Activated CD4-positive, alpha-beta T cell treated with anti-CD3 and anti-CD28 coated beads, Interleukin-2, amount 10 ng/mL, durations not matched to agents 7 days and 5 days (primary cell): ENCODE measurements around the gene YPEL3. TPM values are rescaled to one million over a fixed set of nuclear protein-coding genes. Genes with fewer than 3 reads are reported as not detected.

Experiments used
- CTCF ChIA-PET: fragments of 350-600 bp; sonication (Branson Sonifier 250); formaldehyde crosslinking; loops from one replicate; lab custom pipeline; 2021; ENCODE audit warnings: antibody characterized with exemption; lab: Charles Lee
- POLR2A ChIA-PET: fragments of 350-600 bp; sonication (Branson Sonifier 250); formaldehyde crosslinking; loops from one replicate; lab custom pipeline; 2021; ENCODE audit warnings: antibody characterized with exemption; lab: Charles Lee
- DNase-seq: peaks from one replicate; pipeline ENCODE4 v3.0.0-alpha.2; 2020
- H3K27ac Mint-ChIP-seq: one replicate; pipeline ENCODE4 v1.8.0; 2021; ENCODE audit warnings: mild to moderate bottlenecking, moderate library complexity, mixed read lengths
- H3K27me3 Mint-ChIP-seq: one replicate; pipeline ENCODE4 v1.8.0; 2021; ENCODE audit warnings: mixed read lengths
- H3K36me3 Mint-ChIP-seq: one replicate; pipeline ENCODE4 v1.8.0; 2021; ENCODE audit warnings: low read depth, mixed read lengths
- H3K4me1 Mint-ChIP-seq: one replicate; pipeline ENCODE4 v1.8.0; 2021; ENCODE audit warnings: mixed read lengths
- H3K4me3 Mint-ChIP-seq: one replicate; pipeline ENCODE4 v1.8.0; 2021; ENCODE audit warnings: mild to moderate bottlenecking, moderate library complexity, mixed read lengths
- H3K9me3 Mint-ChIP-seq: one replicate; pipeline ENCODE4 v1.8.0; 2021; ENCODE audit warnings: mixed read lengths
- total RNA-seq, 2 experiments: library from RNA; stranded (reverse); gene quantifications; one replicate each; pipeline ENCODE4 v1.2.3, GENCODE V29; 2021

YPEL3 gene
- total RNA-seq, 2 experiments from 2014 or later: 50.7 to 55.4 TPM

DNA sequence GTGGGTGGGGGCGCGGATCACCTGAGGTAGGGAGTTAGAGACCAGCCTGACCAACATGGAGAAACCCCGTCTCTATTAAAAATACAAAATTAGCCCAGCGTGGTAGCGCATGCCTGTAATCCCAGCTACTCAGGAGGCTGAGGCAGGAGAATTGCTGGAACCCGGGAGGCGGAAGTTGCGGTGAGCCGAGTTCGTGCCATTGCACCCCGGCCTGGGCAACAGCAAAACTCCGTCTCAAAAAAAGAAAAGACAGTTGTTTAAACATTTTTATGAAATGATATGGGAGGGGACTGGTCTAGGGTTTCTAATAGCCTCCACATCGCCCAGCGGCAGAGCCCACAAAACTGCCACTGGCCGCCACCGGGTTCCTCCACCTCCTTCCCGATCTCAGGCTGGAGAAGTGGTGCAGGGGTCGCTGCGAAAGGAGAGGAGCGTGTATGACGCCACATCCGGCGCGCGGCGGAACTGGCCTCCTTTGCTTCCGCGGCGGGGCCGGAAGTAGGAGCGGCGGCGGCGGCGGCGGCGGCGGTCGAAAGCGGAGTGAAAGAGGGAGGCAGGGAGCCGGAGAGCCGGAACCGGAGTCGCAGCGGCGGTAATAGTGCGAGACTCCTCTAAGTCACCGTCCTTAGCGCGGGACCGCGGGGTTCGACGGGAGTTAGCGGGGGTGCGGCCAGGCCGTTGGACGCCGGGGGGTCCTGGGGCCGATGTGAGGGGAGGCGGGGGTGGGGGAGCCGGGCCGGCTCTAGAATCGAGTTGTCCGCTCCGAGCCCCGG is 20.3 kb downstream of the YPEL3 start, which contains the start of gene PPP4C:
TSS of gene PPP4C (plus strand) at position 492 of the 773 bp plus-strand sequence. CDS start 384 bp downstream, outside the sequence.
- Mint-ChIP-seq H3K9me3 (no peaks in the 10 kb centered on the region), H3K27me3 (no peaks in the 10 kb centered on the region), H3K4me1 (peaks cover 43% of the 10 kb centered on the region), H3K27ac (peak within 1 kb of the TSS; percentile 91), H3K36me3 (peaks cover 39% of the 10 kb centered on the region), H3K4me3 (peak within 1 kb of the TSS; percentile 81)
- ChIA-PET CTCF (interaction anchor here (0.7 to 10.6 kb wide), 7 partner anchors 9 to 84 kb away, joined by 3 to 112 read pairs (median 4); partner anchors contain the start of gene TBX6), POLR2A (interaction anchor here (0.6 to 1.8 kb wide), 4 partner anchors 10 to 16 kb away, joined by 3 to 6 read pairs (median 3); partner anchors contain the start of genes ALDOA and TBX6)
- DNase-seq: peak; percentile 92

DNA sequence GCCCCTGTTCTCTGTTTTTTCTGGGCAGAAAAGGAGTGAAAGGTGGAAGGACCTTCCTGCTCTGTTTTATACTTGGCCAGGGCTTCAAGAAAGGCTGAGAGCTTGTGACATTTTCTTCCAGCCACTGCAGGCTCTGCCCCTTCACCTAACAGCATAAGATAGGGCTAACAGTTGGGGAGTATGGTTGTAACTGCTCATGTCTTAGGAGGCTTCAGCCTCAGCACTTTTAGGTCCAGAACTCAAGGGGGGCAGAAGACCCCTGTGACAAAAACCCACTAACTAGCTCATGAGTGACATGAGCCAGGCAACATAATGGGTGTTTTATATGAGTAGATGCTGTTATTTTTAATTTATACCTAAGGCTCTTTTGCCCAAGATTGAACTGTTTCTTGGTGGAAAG is 25.5 kb downstream of the YPEL3 start:
- Mint-ChIP-seq H3K27ac (peak overlapping the region; percentile 42), H3K4me1 (peaks cover 40% of the 10 kb centered on the region), H3K9me3 (no peaks in the 10 kb centered on the region), H3K36me3 (peaks cover 54% of the 10 kb centered on the region), H3K4me3 (no peak overlapping the region), H3K27me3 (no peaks in the 10 kb centered on the region)
- ChIA-PET CTCF (interaction anchor here (0.6 kb wide), 1 partner anchor 421 kb away, joined by 3 read pairs; no protein-coding TSS in a partner anchor), POLR2A (no interaction called here)
- DNase-seq: no peak

- H3K36me3 Mint-ChIP-seq: peaks cover 56% of the 10 kb centered on the region
- peak overlapping the region; percentile 42 for H3K27ac Mint-ChIP-seq
- DNase-seq: no peak
- H3K4me1 Mint-ChIP-seq: peaks cover 37% of the 10 kb centered on the region
- no peaks in the 10 kb centered on the region for H3K9me3 Mint-ChIP-seq
- H3K4me3 Mint-ChIP-seq: no peak overlapping the region
- no peaks in the 10 kb centered on the region for H3K27me3 Mint-ChIP-seq
- ChIA-PET POLR2A (no interaction called here), CTCF (interaction anchor here (1.2 to 1.8 kb wide), 3 partner anchors 9 to 22 kb away, joined by 3 to 6 read pairs (median 4); partner anchors contain the start of gene TBX6)
Observed at GRCh38 chr16:30069611-30070462, 26.2 kb downstream of the YPEL3 start.

- H3K9me3 Mint-ChIP-seq: no peaks in the 10 kb centered on the region
- H3K27me3 Mint-ChIP-seq: no peaks in the 10 kb centered on the region
- peak; percentile 74 for DNase-seq
- H3K27ac Mint-ChIP-seq: peak overlapping the region; percentile 77
- H3K36me3 Mint-ChIP-seq: peaks cover 60% of the 10 kb centered on the region
- POLR2A ChIA-PET: no interaction called here
- CTCF ChIA-PET: interaction anchor here (1.2 to 1.8 kb wide), 3 partner anchors 10 to 23 kb away, joined by 3 to 6 read pairs (median 4); partner anchors contain the start of gene TBX6
- peak overlapping the region; percentile 39 for H3K4me3 Mint-ChIP-seq
- peaks cover 35% of the 10 kb centered on the region for H3K4me1 Mint-ChIP-seq
Observed at GRCh38 chr16:30068750-30069610, 27.0 kb downstream of the YPEL3 start.

DNA sequence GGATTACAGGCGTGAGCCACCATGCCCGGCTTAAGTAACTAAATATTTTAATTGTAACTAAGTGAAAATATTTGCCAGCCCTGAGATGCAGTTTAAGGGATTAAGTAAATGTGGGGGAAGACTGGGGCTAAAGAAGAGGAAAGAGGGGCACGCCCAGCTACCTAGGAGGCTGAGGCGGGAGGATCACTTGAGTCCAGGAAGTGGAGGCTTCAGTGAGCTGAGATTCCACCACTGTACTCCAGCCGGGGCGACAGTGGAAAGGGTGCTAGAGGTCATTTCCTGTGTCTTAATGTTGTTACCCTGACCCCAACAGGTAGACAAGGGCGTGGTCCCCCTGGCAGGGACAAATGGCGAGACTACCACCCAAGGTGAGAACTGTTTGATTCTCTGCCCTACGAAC is 27.7 kb downstream of the YPEL3 start:
- H3K4me1 Mint-ChIP-seq: peaks cover 40% of the 10 kb centered on the region
- POLR2A ChIA-PET: no interaction called here
- peak overlapping the region; percentile 77 for H3K27ac Mint-ChIP-seq
- no peaks in the 10 kb centered on the region for H3K9me3 Mint-ChIP-seq
- no peaks in the 10 kb centered on the region for H3K27me3 Mint-ChIP-seq
- CTCF ChIA-PET: interaction anchor here (1.3 to 1.8 kb wide), 2 partner anchors 11 to 16 kb away, joined by 3 to 4 read pairs; a partner anchor contains a TSS
- H3K36me3 Mint-ChIP-seq: peaks cover 62% of the 10 kb centered on the region
- no peak for DNase-seq
- H3K4me3 Mint-ChIP-seq: peak overlapping the region; percentile 39

- Mint-ChIP-seq H3K4me1 (peaks cover 42% of the 10 kb centered on the region), H3K4me3 (peak overlapping the region; percentile 99), H3K9me3 (no peaks in the 10 kb centered on the region), H3K27ac (peak overlapping the region; percentile 99), H3K27me3 (no peaks in the 10 kb centered on the region), H3K36me3 (peaks cover 62% of the 10 kb centered on the region)
- ChIA-PET CTCF (interaction anchor here (0.6 to 4.1 kb wide), 3 partner anchors 11 to 574 kb away, joined by 3 to 39 read pairs (median 4); partner anchors contain the start of gene TBX6), POLR2A (no interaction called here)
- DNase-seq: no peak
Observed at GRCh38 chr16:30067584-30067916, 28.5 kb downstream of the YPEL3 start.

DNA sequence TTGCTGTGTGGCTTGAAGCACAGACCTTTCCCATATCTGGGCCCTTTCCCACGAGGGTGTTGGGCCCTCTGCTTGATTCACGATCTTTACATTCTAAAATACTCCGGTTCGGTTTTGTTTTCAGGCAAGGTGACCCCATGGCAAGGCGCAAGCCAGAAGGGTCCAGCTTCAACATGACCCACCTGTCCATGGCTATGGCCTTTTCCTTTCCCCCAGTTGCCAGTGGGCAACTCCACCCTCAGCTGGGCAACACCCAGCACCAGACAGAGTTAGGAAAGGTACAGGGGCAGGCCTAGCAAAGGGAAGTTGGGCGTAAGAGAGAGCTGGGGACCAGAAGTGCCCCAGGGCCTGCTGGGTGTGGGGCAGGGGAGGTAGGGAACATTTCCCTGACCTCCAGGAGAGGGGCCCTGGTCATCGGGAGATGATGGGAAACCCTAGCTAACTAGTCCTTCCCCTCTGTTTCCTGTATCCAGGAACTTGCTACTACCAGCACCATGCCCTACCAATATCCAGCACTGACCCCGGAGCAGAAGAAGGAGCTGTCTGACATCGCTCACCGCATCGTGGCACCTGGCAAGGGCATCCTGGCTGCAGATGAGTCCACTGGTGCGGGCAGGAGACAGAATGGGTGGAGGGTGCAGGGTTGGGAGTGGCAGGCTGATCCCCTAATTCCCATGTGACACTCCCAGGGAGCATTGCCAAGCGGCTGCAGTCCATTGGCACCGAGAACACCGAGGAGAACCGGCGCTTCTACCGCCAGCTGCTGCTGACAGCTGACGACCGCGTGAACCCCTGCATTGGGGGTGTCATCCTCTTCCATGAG is 29.0 kb downstream of the YPEL3 start:
- Mint-ChIP-seq H3K27me3 (no peaks in the 10 kb centered on the region), H3K36me3 (peaks cover 58% of the 10 kb centered on the region), H3K4me3 (peak overlapping the region; percentile 99), H3K4me1 (peaks cover 41% of the 10 kb centered on the region), H3K9me3 (no peaks in the 10 kb centered on the region), H3K27ac (peak overlapping the region; percentile 99)
- no peak for DNase-seq
- POLR2A ChIA-PET: no interaction called here
- CTCF ChIA-PET: interaction anchor here (0.6 to 4.1 kb wide), 5 partner anchors 8 to 574 kb away, joined by 3 to 39 read pairs (median 4); partner anchors contain the start of gene TBX6

DNA sequence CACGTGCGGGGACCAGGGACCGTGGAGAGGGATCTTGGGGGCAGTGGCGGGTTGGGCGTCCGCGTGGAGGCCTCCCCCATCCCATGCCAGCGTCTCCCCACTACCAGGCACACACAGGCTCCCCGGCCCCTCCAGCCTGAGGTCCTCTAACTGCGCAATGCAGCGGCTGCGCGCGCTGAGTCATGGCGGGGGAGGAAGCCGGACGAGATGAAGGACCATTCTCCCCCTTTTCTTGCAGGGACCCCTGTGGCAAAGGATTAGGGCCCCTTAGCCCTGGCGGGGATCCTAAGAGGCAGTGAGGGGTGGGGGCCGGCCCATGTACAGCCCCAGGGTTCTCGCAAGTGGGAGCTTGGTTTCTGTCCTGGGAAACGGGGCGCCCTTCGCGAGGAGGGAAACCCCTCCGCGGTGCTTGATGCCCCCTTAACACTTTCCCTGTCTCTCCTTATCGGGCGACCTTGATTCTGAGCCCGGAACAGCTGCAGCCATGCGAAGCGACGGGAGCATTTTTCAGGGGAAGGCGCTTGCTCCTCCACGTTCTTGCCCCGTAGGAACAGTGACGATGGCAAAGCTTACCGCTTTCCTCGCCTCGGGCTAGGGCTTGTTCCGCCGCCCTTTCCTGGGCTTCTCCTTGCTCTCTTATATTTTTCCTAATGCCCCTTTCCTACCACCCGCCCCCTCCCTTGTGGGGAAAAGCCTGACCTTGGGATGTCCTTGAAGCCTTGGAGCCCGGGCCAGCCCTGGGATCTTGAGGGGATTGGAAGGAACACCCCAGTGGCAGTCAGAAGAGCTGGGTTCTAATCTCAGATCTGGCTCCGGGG is 29.9 kb downstream of the YPEL3 start:
- H3K27ac Mint-ChIP-seq: peak overlapping the region; percentile 99
- H3K27me3 Mint-ChIP-seq: no peaks in the 10 kb centered on the region
- no peak for DNase-seq
- peaks cover 53% of the 10 kb centered on the region for H3K36me3 Mint-ChIP-seq
- peak overlapping the region; percentile 99 for H3K4me3 Mint-ChIP-seq
- CTCF ChIA-PET: interaction anchor here (0.7 to 4.1 kb wide), 8 partner anchors 9 to 310 kb away, joined by 3 to 39 read pairs (median 4); partner anchors contain the start of genes TAOK2, TBX6 and TLCD3B
- POLR2A ChIA-PET: interaction anchor here (0.9 to 1.8 kb wide), 6 partner anchors 10 to 26 kb away, joined by 3 to 8 read pairs (median 5); partner anchors contain the start of genes PPP4C and TBX6
- H3K4me1 Mint-ChIP-seq: peaks cover 41% of the 10 kb centered on the region
- H3K9me3 Mint-ChIP-seq: no peaks in the 10 kb centered on the region

GRCh38 chr16:30065102-30065942 is 30.7 kb downstream of the YPEL3 start, which contains the start of gene ALDOA:
Gene ALDOA (plus strand): TSS chr16:30065760. CDS start chr16:30066898, 1,138 bp downstream.
- Mint-ChIP-seq H3K27ac (peak within 1 kb of the TSS; percentile 99), H3K4me1 (peaks cover 41% of the 10 kb centered on the region), H3K9me3 (no peaks in the 10 kb centered on the region), H3K36me3 (peaks cover 54% of the 10 kb centered on the region), H3K27me3 (no peaks in the 10 kb centered on the region), H3K4me3 (peak within 1 kb of the TSS; percentile 99)
- ChIA-PET CTCF (interaction anchor here (1.0 to 4.1 kb wide), 8 partner anchors 10 to 311 kb away, joined by 3 to 39 read pairs (median 4); partner anchors contain the start of genes TAOK2, TBX6 and TLCD3B), POLR2A (interaction anchor here (0.6 to 1.8 kb wide), 8 partner anchors 10 to 103 kb away, joined by 3 to 8 read pairs (median 4); partner anchors contain the start of genes PPP4C, TBX6 and TMEM219)
- DNase-seq: peak; percentile 96
